Liver (tissue), 3 donors: ENCODE data around the gene SERINC5.

ENCODE experiments used
- CTCF ChIP-seq: fragments of 150-350 bp; IDR thresholded peaks from 2 replicates; pipeline ENCODE4 v1.5.1; 2017; ENCODE audit warnings: improper control_type of control experiment, low read depth, low read length; ENCODE audit not compliant: missing input control
- TAF1 ChIP-seq: conservative IDR thresholded peaks from 2 replicates; pipeline ENCODE4 v1.6.1; 2016; ENCODE audit warnings: antibody characterized with exemption, mild to moderate bottlenecking
- YY1 ChIP-seq: IDR thresholded peaks from 2 replicates; pipeline ENCODE4 v1.6.1; 2016; ENCODE audit warnings: antibody characterized with exemption, mild to moderate bottlenecking
- ZBTB33 ChIP-seq: IDR thresholded peaks from 2 replicates; pipeline ENCODE4 v1.6.1; 2016; ENCODE audit warnings: antibody characterized with exemption
- TF ChIP-seq, protein P1 (sequence below): IDR thresholded peaks from 2 replicates; pipeline ENCODE4 v1.6.1; 2016; ENCODE audit warnings: antibody characterized with exemption
- TF ChIP-seq, protein P2 (sequence below): IDR thresholded peaks from 2 replicates; pipeline ENCODE4 v1.6.1; 2016; ENCODE audit warnings: antibody characterized with exemption, mild to moderate bottlenecking
- donor health status: healthy.
- donor health status: healthy.

- TF ChIP-seq CTCF (no peak), TAF1 (no peak), ZBTB33 (no peak), YY1 (no peak)
- TF ChIP-seq, protein P1, sequence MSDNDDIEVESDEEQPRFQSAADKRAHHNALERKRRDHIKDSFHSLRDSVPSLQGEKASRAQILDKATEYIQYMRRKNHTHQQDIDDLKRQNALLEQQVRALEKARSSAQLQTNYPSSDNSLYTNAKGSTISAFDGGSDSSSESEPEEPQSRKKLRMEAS: no peak
- TF ChIP-seq, protein P2, sequence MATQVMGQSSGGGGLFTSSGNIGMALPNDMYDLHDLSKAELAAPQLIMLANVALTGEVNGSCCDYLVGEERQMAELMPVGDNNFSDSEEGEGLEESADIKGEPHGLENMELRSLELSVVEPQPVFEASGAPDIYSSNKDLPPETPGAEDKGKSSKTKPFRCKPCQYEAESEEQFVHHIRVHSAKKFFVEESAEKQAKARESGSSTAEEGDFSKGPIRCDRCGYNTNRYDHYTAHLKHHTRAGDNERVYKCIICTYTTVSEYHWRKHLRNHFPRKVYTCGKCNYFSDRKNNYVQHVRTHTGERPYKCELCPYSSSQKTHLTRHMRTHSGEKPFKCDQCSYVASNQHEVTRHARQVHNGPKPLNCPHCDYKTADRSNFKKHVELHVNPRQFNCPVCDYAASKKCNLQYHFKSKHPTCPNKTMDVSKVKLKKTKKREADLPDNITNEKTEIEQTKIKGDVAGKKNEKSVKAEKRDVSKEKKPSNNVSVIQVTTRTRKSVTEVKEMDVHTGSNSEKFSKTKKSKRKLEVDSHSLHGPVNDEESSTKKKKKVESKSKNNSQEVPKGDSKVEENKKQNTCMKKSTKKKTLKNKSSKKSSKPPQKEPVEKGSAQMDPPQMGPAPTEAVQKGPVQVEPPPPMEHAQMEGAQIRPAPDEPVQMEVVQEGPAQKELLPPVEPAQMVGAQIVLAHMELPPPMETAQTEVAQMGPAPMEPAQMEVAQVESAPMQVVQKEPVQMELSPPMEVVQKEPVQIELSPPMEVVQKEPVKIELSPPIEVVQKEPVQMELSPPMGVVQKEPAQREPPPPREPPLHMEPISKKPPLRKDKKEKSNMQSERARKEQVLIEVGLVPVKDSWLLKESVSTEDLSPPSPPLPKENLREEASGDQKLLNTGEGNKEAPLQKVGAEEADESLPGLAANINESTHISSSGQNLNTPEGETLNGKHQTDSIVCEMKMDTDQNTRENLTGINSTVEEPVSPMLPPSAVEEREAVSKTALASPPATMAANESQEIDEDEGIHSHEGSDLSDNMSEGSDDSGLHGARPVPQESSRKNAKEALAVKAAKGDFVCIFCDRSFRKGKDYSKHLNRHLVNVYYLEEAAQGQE: no peak
These were observed 42.4 kb downstream of the SERINC5 start for GRCh38 chr5:80213466-80213865.
